H1 (cell line): ENCODE results near the gene UBE2O. TPM values are rescaled to one million over a fixed set of nuclear protein-coding genes. Genes with fewer than 3 reads are reported as not detected.

ENCODE experiments used
- ASH2L ChIP-seq: fragments of 200-600, 300-600 bp; sonication (generic); IDR thresholded peaks from one replicate; pipeline ENCODE4 v1.7.1; 2017; ENCODE audit warnings: low read length
- BCL11A ChIP-seq, 2 experiments: IDR thresholded peaks; one replicate each; pipeline ENCODE4 v1.6.1; 2011; ENCODE audit warnings: low read depth in 2 of 2, low read length in 2 of 2, mild to moderate bottlenecking in 2 of 2
- GTF2F1 ChIP-seq: IDR thresholded peaks from 2 replicates; pipeline ENCODE4 v1.6.1; 2012; ENCODE audit warnings: low read depth, low read length, improper control_type of control experiment, borderline replicate concordance
- HDAC2 ChIP-seq, 2 experiments: fragments of 300-600 bp in 1 of 2; sonication (generic) in 1 of 2; IDR thresholded peaks; 2 replicates each; pipeline ENCODE4 v1.6.1; 2011 to 2012; ENCODE audit warnings: low read depth in 2 of 2, low read length in 2 of 2, mild to moderate bottlenecking in 2 of 2, moderate library complexity in 2 of 2, borderline replicate concordance in 1 of 2, inconsistent platforms in 1 of 2
- KDM1A ChIP-seq: fragments of 200-600, 300-600 bp; sonication (generic); IDR thresholded peaks from 2 replicates; pipeline ENCODE4 v1.7.1; 2016; ENCODE audit warnings: mild to moderate bottlenecking, low read length, borderline replicate concordance
- NRF1 ChIP-seq: IDR thresholded peaks from 2 replicates; pipeline ENCODE4 v1.6.1; 2011; ENCODE audit warnings: mild to moderate bottlenecking, low read depth, low read length, improper control_type of control experiment
- PHF8 ChIP-seq: fragments of 200-600 bp; sonication (generic); conservative IDR thresholded peaks from 2 replicates; pipeline ENCODE4 v1.7.1; 2012; ENCODE audit warnings: low read depth, mild to moderate bottlenecking, inconsistent platforms, low read length, moderate library complexity
- POLR2A ChIP-seq, 2 experiments: IDR thresholded peaks; 1 replicate in 1 of 2; 2 replicates in 1 of 2; pipeline ENCODE4 v1.6.1; 2011; ENCODE audit warnings: low read depth in 2 of 2, low read length in 2 of 2, mild to moderate bottlenecking in 2 of 2; ENCODE audit errors: control extremely low read depth in 1 of 2
- POLR2AphosphoS5 ChIP-seq: IDR thresholded peaks from 2 replicates; pipeline ENCODE4 v1.6.1; 2011; ENCODE audit warnings: low read depth, low read length
- POU5F1 ChIP-seq: IDR thresholded peaks from 2 replicates; pipeline ENCODE4 v1.6.1; 2011; ENCODE audit warnings: low read depth, mild to moderate bottlenecking, low read length, moderate library complexity
- SIN3A ChIP-seq, 2 experiments: IDR thresholded peaks in 1 of 2; conservative IDR thresholded peaks in 1 of 2; 2 replicates each; pipeline ENCODE4 v1.6.1; 2011 to 2012; ENCODE audit warnings: low read length in 2 of 2, improper control_type of control experiment in 1 of 2, low read depth in 1 of 2, mild to moderate bottlenecking in 1 of 2
- SIRT6 ChIP-seq: IDR thresholded peaks from one replicate; pipeline ENCODE4 v1.7.1; 2012; ENCODE audit warnings: low read length, inconsistent platforms
- SP2 ChIP-seq: IDR thresholded peaks from 2 replicates; pipeline ENCODE4 v1.6.1; 2012; ENCODE audit warnings: mild to moderate bottlenecking, low read length, inconsistent platforms
- SUZ12 ChIP-seq: fragments of 200-600 bp; sonication (generic); IDR thresholded peaks from 2 replicates; pipeline ENCODE4 v1.6.1; 2012; ENCODE audit warnings: mild to moderate bottlenecking, inconsistent platforms, low read length, moderate library complexity, mixed read lengths
- TAF7 ChIP-seq: optimal IDR thresholded peaks from 2 replicates; pipeline ENCODE3; 2011; ENCODE audit warnings: low read depth, mild to moderate bottlenecking, inconsistent platforms, low read length, moderate library complexity, borderline replicate concordance
- YY1 ChIP-seq: IDR thresholded peaks from 2 replicates; pipeline ENCODE4 v1.6.1; 2011; ENCODE audit warnings: low read depth, mild to moderate bottlenecking, low read length
- polyA plus RNA-seq, 7 experiments: library from polyadenylated mRNA; depleted of rRNA in 3 of 7; stranded (reverse) in 5 of 7; unstranded in 2 of 7; fragments of >200 nt in 5 of 7; fragments of 200-250 nt in 2 of 7; gene quantifications; 1 replicate in 5 of 7; 2 replicates in 1 of 7; 4 replicates in 1 of 7; pipeline versions ENCODE4 v1.2.1 to v1.2.3, GENCODE V29; 2011 to 2013; ENCODE audit warnings: missing spikeins in 2 of 7, mixed read lengths in 2 of 7
- total RNA-seq: library from RNA; stranded (reverse); fragmentation: NEBNext Ultra II Directional; extraction: Animal tissue kit (Norgen Biotek cat#: 25700); gene quantifications from 2 replicates; pipeline ENCODE4 v1.2.1, GENCODE V29; 2021
- TF ChIP-seq, protein P1 (sequence below): IDR thresholded peaks from 2 replicates; pipeline ENCODE4 v1.6.1; 2012; ENCODE audit warnings: low read length, inconsistent platforms
- TF ChIP-seq, protein P2 (sequence below): IDR thresholded peaks from 2 replicates; pipeline ENCODE4 v1.6.1; 2012; ENCODE audit warnings: inconsistent platforms
- TF ChIP-seq, protein P3 (sequence below), 3 experiments: IDR thresholded peaks; 1 replicate in 2 of 3; 2 replicates in 1 of 3; pipeline versions ENCODE4 v1.5.1 to v1.6.1; 2011; ENCODE audit warnings: low read length in 3 of 3, mild to moderate bottlenecking in 3 of 3, inconsistent platforms in 2 of 3, low read depth in 1 of 3, moderate library complexity in 1 of 3; ENCODE audit not compliant: insufficient read depth in 1 of 3; ENCODE audit errors: control extremely low read depth in 1 of 3

The UBE2O gene
- total and polyA plus RNA-seq, 2 of the 8 experiments (the other 6 are each of a cell fraction or from before 2014, with no cell fraction given), result 24.4 to 63.0 TPM

DNA sequence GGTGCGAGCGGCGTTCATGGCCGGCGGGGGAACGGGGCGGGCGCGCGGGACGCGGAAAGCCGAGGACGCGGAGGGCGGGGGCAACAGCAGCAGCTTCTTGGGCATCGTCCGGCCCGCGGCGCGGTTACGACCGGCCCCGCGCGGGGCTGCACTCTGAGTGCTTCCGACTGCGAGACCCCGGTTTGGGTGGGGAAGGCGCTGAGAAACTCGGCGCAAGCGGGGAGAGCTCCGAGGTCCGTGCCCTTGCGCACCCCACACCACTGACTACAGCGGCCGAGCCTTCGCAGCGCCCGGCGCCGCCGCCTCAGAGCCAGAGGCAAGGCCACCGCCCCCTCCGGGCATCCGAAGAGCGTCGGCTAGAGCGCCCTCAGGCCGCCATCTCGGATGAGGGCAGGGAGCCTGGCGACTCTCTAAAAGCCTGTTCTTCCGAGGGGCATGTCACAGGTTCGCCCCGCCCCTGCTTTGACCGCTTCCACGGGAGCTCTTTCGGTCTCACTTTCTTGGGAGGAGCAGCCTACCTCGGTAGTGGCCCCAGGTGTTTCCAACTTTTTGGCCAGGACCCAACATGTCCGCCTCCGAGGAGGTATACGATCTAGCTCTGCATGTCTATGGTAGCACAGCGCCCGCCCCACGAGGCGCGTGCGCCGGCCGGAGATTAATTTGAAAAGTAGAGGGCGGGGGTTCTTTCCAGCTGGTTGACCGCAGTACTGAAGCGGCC lies 99.2 kb downstream of the UBE2O start, which contains the start of gene PRPSAP1 (continued):
- TF ChIP-seq, protein P1, sequence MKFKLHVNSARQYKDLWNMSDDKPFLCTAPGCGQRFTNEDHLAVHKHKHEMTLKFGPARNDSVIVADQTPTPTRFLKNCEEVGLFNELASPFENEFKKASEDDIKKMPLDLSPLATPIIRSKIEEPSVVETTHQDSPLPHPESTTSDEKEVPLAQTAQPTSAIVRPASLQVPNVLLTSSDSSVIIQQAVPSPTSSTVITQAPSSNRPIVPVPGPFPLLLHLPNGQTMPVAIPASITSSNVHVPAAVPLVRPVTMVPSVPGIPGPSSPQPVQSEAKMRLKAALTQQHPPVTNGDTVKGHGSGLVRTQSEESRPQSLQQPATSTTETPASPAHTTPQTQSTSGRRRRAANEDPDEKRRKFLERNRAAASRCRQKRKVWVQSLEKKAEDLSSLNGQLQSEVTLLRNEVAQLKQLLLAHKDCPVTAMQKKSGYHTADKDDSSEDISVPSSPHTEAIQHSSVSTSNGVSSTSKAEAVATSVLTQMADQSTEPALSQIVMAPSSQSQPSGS, result peak; percentile 76; the same call in 1 of the 2 replicates
- TF ChIP-seq TAF7, result peak; percentile 94
- TF ChIP-seq SIN3A (conservative IDR thresholded peaks at IDR 0.05 in 1 of 2, IDR thresholded peaks at IDR 0.05 in 1 of 2; ENCODE audit: low read depth in 1 of 2, low read length in 2 of 2), result peak in 1 of 2 experiments; percentile 39; a peak in 2 of 4 replicates
- peak; percentile 53 to 87 for TF ChIP-seq POLR2A (IDR thresholded peaks at IDR 0.05; ENCODE audit: control extremely low read depth in 1 of 2, low read depth in 2 of 2, low read length in 2 of 2)
- no peak for TF ChIP-seq BCL11A (IDR thresholded peaks at IDR 0.05; ENCODE audit: low read depth in 2 of 2, low read length in 2 of 2)
- TF ChIP-seq SIRT6, result no peak
- TF ChIP-seq, protein P2, sequence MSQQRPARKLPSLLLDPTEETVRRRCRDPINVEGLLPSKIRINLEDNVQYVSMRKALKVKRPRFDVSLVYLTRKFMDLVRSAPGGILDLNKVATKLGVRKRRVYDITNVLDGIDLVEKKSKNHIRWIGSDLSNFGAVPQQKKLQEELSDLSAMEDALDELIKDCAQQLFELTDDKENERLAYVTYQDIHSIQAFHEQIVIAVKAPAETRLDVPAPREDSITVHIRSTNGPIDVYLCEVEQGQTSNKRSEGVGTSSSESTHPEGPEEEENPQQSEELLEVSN, result peak; percentile 52; the same call in 1 of the 2 replicates
- TF ChIP-seq, protein P3, sequence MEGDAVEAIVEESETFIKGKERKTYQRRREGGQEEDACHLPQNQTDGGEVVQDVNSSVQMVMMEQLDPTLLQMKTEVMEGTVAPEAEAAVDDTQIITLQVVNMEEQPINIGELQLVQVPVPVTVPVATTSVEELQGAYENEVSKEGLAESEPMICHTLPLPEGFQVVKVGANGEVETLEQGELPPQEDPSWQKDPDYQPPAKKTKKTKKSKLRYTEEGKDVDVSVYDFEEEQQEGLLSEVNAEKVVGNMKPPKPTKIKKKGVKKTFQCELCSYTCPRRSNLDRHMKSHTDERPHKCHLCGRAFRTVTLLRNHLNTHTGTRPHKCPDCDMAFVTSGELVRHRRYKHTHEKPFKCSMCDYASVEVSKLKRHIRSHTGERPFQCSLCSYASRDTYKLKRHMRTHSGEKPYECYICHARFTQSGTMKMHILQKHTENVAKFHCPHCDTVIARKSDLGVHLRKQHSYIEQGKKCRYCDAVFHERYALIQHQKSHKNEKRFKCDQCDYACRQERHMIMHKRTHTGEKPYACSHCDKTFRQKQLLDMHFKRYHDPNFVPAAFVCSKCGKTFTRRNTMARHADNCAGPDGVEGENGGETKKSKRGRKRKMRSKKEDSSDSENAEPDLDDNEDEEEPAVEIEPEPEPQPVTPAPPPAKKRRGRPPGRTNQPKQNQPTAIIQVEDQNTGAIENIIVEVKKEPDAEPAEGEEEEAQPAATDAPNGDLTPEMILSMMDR (IDR thresholded peaks at IDR 0.05; ENCODE audit: control extremely low read depth in 1 of 3, insufficient read depth in 1 of 3, low read depth in 1 of 3, low read length in 3 of 3), result peak in 1 of 3 experiments; percentile 2; a peak in 1 of 4 replicates
- peak; percentile 82 for TF ChIP-seq PHF8
- TF ChIP-seq YY1, result peak; percentile 99
- TF ChIP-seq NRF1, result peak; percentile 57
- TF ChIP-seq SP2, result peak; percentile 100
- peak; percentile 69 for TF ChIP-seq POLR2AphosphoS5
- no peak for TF ChIP-seq SUZ12
- TF ChIP-seq KDM1A, result no peak
- peak; percentile 69 for TF ChIP-seq ASH2L
- no peak; a peak in 1 of 4 replicates for TF ChIP-seq HDAC2 (IDR thresholded peaks at IDR 0.05; ENCODE audit: borderline replicate concordance in 1 of 2, low read depth in 2 of 2, low read length in 2 of 2)
- TF ChIP-seq GTF2F1, result no peak
- TF ChIP-seq POU5F1, result no peak
